ENCODE results near the gene ZNF770.

DNA sequence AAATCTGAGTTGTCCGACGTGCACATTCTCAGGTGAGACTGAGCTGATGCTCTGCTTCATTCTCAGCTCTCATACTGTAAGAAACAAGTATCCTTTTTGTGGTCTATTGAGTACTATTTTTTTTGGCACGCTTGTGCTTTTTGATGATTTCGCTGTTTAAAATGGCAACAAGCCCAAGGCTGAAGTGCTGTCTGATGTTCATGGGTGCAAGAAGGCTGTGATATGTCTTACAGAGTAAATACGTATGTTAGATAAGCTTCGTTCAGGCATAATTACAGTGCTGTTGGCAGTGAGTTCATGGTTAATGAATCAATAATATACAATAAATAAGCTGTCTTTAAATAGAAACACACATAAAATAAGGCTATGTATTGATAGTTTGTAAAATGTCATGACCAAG lies 45.7 kb downstream of the ZNF770 start:
- TF ChIP-seq, protein P1, sequence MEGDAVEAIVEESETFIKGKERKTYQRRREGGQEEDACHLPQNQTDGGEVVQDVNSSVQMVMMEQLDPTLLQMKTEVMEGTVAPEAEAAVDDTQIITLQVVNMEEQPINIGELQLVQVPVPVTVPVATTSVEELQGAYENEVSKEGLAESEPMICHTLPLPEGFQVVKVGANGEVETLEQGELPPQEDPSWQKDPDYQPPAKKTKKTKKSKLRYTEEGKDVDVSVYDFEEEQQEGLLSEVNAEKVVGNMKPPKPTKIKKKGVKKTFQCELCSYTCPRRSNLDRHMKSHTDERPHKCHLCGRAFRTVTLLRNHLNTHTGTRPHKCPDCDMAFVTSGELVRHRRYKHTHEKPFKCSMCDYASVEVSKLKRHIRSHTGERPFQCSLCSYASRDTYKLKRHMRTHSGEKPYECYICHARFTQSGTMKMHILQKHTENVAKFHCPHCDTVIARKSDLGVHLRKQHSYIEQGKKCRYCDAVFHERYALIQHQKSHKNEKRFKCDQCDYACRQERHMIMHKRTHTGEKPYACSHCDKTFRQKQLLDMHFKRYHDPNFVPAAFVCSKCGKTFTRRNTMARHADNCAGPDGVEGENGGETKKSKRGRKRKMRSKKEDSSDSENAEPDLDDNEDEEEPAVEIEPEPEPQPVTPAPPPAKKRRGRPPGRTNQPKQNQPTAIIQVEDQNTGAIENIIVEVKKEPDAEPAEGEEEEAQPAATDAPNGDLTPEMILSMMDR (IDR thresholded peaks at IDR 0.05): no peak
- no peak for TF ChIP-seq EZH2 (IDR thresholded peaks at IDR 0.05; ENCODE audit: borderline replicate concordance, insufficient read depth, low read depth, low read length, poor library complexity, severe bottlenecking)

Data from B cell (primary cell).